GM18517 (cell line): ENCODE results near the gene VPS52.
"Not testable (repeated sequence)": the region's sequence is repeated elsewhere in the genome, so short reads cannot be mapped to it uniquely, and the experiment has no call there.

ENCODE experiments used
- ATAC-seq: cut with Tn5 transposase; IDR thresholded peaks from one replicate; pipeline ENCODE4 v1.9.1; 2021; ENCODE audit warnings: mild to moderate bottlenecking, moderate library complexity; ENCODE audit not compliant: unreplicated experiment

The VPS52 gene

DNA sequence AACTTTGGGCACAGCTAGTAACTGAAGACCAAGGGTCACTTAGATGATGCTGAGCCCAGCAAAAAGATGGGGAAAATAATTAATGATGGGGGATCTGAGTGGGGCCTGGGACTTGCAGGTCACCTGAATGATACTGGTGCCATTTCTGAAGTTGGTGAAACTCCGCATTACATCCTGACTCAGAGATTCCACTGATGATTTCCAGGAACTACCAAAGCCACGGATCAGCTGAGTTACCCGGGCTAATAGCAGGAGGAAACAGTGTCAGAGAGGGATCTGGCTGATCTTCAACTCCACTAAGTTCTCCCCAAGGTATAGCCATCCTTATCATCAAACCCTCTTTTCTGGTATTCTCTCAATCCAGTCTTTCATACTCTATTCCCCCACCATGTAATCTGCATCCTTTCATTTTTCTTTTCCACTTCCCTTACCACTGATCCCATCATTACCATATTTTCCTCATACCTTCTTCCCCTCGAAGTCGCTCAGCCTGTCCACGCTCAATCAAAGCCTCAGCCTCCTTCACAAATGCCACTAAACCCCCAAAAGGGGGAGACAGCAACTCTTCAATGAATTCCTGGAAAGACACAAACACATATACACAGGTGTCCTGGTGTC lies 20.2 kb downstream of the VPS52 start:
- no peak for ATAC-seq

DNA sequence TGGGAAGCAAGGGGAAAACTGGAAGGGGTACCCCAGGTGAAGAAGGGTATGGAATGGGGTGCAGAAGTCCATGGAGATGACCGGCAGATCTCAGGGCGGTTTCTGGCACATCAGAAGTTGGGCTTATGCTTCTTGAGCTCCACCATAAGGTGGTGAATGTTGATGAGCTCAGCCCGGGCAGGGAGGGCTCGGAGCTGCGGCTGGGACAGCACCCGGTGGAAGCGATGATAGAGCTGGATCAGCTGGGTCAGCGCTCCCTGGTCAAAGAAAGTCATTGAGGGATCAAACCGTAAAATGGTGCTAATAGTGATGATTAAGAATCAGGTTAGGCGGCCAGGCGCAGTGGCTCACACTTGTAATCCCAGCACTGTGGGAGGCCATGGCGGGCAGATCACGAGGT lies 20.9 kb downstream of the VPS52 start:
- ATAC-seq, result no peak

- ATAC-seq, result no peak
Measured at GRCh38 chr6:33249732-33250630, 21.7 kb downstream of the VPS52 start.

DNA sequence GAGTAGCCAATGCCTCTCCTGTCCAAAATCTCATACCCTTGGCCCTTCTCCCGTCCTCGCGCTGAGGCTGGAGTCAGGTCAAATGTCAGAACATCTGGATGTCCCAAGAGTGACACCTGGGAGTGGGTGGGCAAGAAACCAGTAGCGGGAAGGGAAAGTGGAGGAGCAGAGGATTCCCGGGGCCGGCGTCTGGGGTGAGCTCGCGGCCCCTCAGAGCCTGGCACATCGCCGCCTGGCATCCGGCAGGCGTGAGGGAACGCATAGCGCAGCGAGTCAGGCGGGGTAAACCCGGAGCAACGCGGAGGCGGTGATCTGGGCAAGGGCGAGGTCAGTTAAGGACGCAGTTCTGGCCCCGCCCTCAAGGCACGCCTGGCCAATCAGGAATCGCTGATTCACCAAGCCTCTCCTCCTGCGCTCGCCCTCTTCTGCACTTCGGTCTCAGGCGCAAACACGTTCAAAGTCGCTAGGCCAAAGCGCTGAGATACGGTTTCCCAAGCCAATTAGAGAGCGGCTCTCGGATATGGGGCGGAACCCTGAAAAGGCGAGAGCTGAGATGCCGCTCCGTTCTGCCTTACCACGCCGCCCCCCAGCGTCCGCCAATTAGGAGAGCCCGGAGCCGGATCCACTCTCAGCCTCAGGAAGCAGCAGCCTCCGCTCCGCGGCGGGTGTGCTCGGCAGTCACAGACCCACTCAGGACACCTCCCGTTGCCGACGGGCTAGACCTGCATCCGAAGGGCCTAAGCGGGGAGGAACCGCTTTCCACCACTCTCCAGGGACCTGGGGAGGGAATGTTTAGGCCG lies 22.5 kb downstream of the VPS52 start:
- ATAC-seq, result peak; percentile 87

DNA sequence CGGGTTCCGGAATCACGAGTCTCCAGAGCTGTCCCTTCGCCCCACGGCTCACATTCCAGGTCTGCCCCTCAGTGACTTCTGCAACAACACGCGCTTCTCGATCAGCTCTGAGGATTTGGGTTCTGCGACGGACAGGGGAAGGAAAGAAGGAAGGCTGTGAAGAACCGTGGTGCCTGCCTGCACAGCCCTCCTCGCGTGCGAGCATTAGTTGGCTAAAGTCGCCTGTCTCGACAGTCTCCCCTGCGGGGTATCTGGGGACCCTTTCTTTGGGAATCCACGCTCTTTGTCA lies 23.1 kb downstream of the VPS52 start:
- peak; percentile 4 for ATAC-seq

- peak; percentile 41 for ATAC-seq
Measured at GRCh38 chr6:33247977-33248642, 23.6 kb downstream of the VPS52 start.

GRCh38 chr6:33243476-33243875 lies 28.2 kb downstream of the VPS52 start:
- no peak for ATAC-seq

- no peak for ATAC-seq
Measured at GRCh38 chr6:33241968-33242367, 29.7 kb downstream of the VPS52 start.

- ATAC-seq, result no peak
Measured at GRCh38 chr6:33237741-33238140, 33.9 kb downstream of the VPS52 start.

- no peak for ATAC-seq
Measured at GRCh38 chr6:33236852-33237251, 34.8 kb downstream of the VPS52 start.

- no peak for ATAC-seq
Measured at GRCh38 chr6:33236328-33236727, 35.3 kb downstream of the VPS52 start.

- ATAC-seq, result no peak
Measured at GRCh38 chr6:33235221-33235634, 36.4 kb downstream of the VPS52 start.

DNA sequence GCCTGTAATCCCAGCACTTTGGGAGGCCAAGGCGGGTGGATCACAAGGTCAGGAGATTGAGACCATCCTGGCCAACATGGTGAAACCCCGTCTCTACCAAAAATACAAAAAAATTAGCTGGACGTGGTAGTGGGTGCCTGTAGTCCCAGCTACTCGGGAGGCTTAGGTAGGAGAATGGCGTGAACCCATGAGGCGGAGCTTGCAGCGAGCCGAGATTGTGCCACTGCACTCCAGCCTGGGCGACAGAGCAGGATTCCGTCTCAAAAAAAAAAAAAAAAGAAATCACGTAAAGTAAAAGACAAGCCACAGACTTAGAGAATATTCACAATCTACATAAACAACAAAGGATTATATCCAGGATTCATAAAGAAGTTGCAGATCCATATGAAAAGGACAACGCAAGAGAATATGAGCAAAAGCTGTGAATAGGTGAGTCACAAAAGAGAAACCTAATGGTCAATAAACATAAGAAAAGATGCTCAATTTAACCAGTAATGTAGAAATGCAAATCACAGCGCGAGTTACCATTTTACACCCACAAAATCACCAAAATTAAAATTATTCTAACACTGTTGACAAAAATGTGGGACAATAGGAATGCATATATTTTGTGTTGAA lies 45.1 kb downstream of the VPS52 start:
- not testable (repeated sequence) for ATAC-seq

GRCh38 chr6:33217681-33218080 lies 54.0 kb downstream of the VPS52 start:
- ATAC-seq, result no peak

GRCh38 chr6:33217246-33217645 lies 54.4 kb downstream of the VPS52 start:
- ATAC-seq, result no peak

DNA sequence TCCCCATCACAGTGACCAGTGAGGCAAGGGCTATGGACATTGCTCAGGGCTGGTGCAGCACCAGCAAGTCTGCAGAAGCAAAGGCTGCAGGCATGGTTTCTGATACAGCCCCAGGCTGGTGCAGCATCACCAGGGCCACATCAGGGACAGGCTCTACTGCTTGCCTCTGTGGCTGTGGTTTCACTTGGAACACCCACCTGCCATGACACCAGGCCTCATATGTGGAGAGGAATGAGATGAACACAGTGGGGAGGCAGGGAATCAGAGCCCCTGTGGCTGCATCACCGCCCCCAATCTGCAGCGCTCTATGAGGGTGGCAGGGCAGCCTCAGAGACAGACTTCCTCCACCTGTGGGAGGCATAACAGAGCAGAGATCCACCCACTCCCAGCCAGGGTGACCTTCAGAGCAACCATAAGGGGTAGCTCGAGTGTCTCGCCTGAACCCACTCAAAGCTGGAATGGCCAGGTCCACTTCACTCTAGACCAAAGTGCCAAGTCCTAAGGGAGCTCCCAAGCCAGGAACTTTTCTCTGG lies 55.5 kb downstream of the VPS52 start:
- no peak for ATAC-seq

DNA sequence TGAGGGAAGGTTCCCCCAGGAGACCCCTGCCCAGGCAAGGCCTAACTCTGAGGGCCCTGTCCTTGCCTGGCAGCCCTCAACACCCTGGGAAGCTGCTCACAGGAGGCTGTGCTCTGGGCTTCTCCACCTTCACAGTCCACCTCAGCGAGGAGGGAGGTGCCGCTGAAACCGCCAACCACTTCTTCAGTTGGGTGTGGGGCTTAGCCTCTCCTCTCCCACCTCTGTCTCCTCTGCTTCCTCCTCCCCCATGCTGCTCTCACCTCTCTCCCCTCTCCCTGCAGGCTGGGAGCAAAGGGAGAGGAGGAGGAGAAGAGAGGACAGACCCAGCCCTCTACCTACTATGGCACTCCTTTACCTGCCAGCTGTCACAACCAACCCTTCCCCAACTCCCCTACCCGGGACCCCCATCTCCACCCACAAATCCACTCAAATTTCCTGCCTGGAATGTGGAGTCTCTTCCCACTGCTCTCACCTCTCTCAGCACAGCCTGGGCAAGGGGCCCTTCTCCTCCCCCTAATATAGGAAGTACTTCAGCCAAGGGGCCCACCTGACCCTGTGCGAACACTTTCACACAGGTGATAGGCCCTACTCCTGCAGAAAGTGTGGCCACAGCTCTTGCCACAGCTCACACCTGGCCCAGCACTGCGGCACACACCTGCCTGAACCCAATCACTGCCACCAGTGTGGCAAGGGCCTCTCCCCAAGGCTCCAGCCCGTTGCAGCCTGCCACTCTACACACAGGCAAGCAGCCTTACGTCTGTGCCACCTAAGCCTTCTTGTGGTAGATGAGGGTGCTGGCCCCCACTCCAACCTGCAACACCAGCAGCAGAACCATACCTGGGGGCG lies 56.2 kb downstream of the VPS52 start:
- no peak for ATAC-seq

- no peak for ATAC-seq
Measured at GRCh38 chr6:33213989-33214335, 57.7 kb downstream of the VPS52 start.

DNA sequence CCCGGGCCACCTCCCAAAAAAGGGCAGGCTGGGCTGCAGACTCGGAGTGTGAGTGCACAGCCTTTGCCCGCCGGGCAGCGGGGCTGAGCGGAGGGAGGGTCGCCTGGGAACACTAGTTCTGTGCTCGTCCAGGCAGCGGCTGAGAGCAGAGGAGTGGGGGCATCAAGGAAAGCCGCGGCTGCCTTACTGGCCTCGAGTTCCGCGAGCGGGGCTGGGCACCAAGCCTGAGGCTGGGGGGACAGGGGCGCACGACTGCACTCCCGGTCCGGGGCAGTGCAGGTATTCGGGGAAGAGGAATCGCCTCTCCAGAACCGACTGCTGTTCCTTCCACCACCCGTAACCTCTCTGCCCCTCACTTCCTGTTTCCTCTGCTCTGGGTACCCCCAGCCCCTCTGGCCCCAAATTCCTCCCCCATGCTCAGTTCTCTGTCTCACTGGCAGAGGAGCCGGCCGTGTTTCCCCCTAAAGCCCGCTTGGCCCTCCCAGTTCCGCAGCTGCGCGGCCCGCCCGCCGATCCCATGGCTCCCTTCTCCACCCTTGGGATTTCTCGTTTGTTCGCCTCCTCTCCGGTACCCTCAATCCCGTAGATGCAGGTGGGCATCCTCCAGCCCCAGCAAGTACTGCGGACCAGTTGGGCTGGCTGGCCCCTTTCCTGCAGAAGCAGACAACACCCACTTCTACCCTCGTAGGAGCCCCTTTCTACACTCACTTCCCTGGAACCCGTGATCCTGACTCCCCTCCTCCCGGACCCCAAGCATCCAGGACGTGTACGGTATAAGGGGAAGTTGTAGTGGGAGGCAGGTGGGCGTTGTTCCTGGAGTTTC lies 58.3 kb downstream of the VPS52 start:
- ATAC-seq, result no peak
